K562 (cell line): ENCODE measurements around the gene PTPRG. TPM values are rescaled to one million over a fixed set of nuclear protein-coding genes. Genes with fewer than 3 reads are reported as not detected.
A peak's percentile ranks its signal among the peaks of the same experiment; 100 is the strongest.

Experiments
- ATAC-seq: fragments of 200-7000 bp; cut with Tn5 transposase; 3 replicates; pipeline ENCODE4 v1.9.1; 2020; ENCODE audit warnings: moderate library complexity
- BruUV-seq: library from RNA; stranded (reverse); fragments of 400-500 nt; replicated peaks from 2 replicates; lab custom pipeline; 2021; lab: Mats Ljungman, UMichigan
- CTCF ChIA-PET: fragments of 300-600 bp; formaldehyde crosslinking; extraction: SDS; loops from one replicate; lab custom pipeline; 2021; ENCODE audit warnings: low intra/inter-chr PET ratio; lab: Yijun Ruan, JAX
- POLR2A ChIA-PET: fragments of 300-600, 350-650 bp; sonication (Branson Sonifier 250); formaldehyde crosslinking; extraction: SDS; loops from one replicate; lab custom pipeline; 2021; ENCODE audit warnings: antibody characterized with exemption, inconsistent platforms; lab: Yijun Ruan, JAX
- DNase-seq, 4 experiments: peaks; one replicate each; pipeline versions ENCODE4 v3.0.0 to v3.0.0-alpha.2; 2011 to 2018; ENCODE audit warnings: low spot score in 3 of 4, mixed read lengths in 3 of 4; ENCODE audit errors: extremely low read depth in 1 of 4
- FAIRE-seq: peaks from 2 replicates; lab custom pipeline; 2011; peaks lifted over from hg19 to GRCh38; lab: Jason Lieb, UNC
- H2AFZ ChIP-seq: 2 replicates; pipeline ENCODE4 v1.6.0; 2011; ENCODE audit warnings: low read depth, low read length, control low read depth, inconsistent platforms
- H3K27ac ChIP-seq: fragments of 200-600 bp; 3 replicates; pipeline ENCODE4 v1.8.0; 2011; ENCODE audit warnings: low read depth, mild to moderate bottlenecking, control low read depth, inconsistent platforms, low read length, moderate library complexity, mixed read lengths; ENCODE audit errors: extremely low read depth
- H3K27me3 ChIP-seq, 2 experiments: fragments of 300-600 bp in 1 of 2; 2 replicates in 1 of 2; 3 replicates in 1 of 2; pipeline versions ENCODE4 v1.6.0 to v1.8.0; 2011; ENCODE audit warnings: inconsistent platforms in 2 of 2, low read length in 2 of 2, mild to moderate bottlenecking in 1 of 2, mixed read lengths in 1 of 2, moderate library complexity in 1 of 2; ENCODE audit not compliant: control insufficient read depth in 2 of 2, insufficient read depth in 2 of 2
- H3K36me3 ChIP-seq: fragments of 300-600 bp; 3 replicates; pipeline ENCODE4 v1.8.0; 2011; ENCODE audit warnings: mild to moderate bottlenecking, low read length, inconsistent platforms; ENCODE audit not compliant: control insufficient read depth, insufficient read depth
- H3K4me1 ChIP-seq, 2 experiments: fragments of 200-600 bp in 1 of 2; replicated peaks in 1 of 2; 2 replicates in 1 of 2; 3 replicates in 1 of 2; pipeline versions ENCODE4 v1.5.1 to v1.8.0; 2011; ENCODE audit warnings: inconsistent platforms in 2 of 2, low read length in 2 of 2, mild to moderate bottlenecking in 1 of 2, mixed read lengths in 1 of 2, moderate library complexity in 1 of 2; ENCODE audit not compliant: control insufficient read depth in 2 of 2, insufficient read depth in 2 of 2
- H3K4me2 ChIP-seq: 2 replicates; pipeline ENCODE4 v1.6.1; 2011; ENCODE audit warnings: low read length, control low read depth, inconsistent platforms, mixed read lengths; ENCODE audit not compliant: insufficient read depth
- H3K4me3 ChIP-seq: fragments of 200-600 bp; sonication (generic), shearing (Covaris generic); 2 replicates; pipeline ENCODE4 v1.5.1; 2016; ENCODE audit warnings: control low read depth, inconsistent platforms
- H3K79me2 ChIP-seq: fragments of 200-600 bp; 3 replicates; pipeline ENCODE4 v1.8.0; 2011; ENCODE audit warnings: low read length, inconsistent platforms; ENCODE audit not compliant: control insufficient read depth, insufficient read depth
- H3K9ac ChIP-seq, 2 experiments: 2 replicates each; pipeline versions ENCODE4 v1.6.0 to v1.6.1; 2011; ENCODE audit warnings: low read depth in 2 of 2, low read length in 2 of 2, control low read depth in 1 of 2, inconsistent platforms in 1 of 2, mild to moderate bottlenecking in 1 of 2, mixed read lengths in 1 of 2; ENCODE audit not compliant: insufficient read depth in 1 of 2
- H3K9me1 ChIP-seq: one replicate; pipeline ENCODE4 v1.6.0; 2011; ENCODE audit warnings: inconsistent platforms, mild to moderate bottlenecking, low read length, moderate library complexity; ENCODE audit not compliant: control insufficient read depth, insufficient read depth
- H3K9me3 ChIP-seq: replicated peaks from 2 replicates; pipeline ENCODE4 v1.5.1; 2011; ENCODE audit warnings: low read depth, low read length, inconsistent platforms; ENCODE audit not compliant: control insufficient read depth, insufficient read depth
- H4K20me1 ChIP-seq: replicated peaks from 2 replicates; pipeline ENCODE4 v1.6.1; 2011; ENCODE audit warnings: low read length, inconsistent platforms, mixed read lengths; ENCODE audit not compliant: control insufficient read depth, insufficient read depth
- DACH1 ChIP-seq: fragments of 450-650 bp; IDR thresholded peaks from 2 replicates; pipeline ENCODE4 v1.6.1; 2018; ENCODE audit not compliant: partially characterized antibody
- MCM5 ChIP-seq: fragments of 450-650 bp; IDR thresholded peaks from 2 replicates; pipeline ENCODE4 v1.6.1; 2016; ENCODE audit warnings: low read depth
- NCOA4 ChIP-seq: fragments of 450-650 bp; IDR thresholded peaks from 2 replicates; pipeline ENCODE4 v1.6.1; 2018; ENCODE audit warnings: mild to moderate bottlenecking; ENCODE audit not compliant: partially characterized antibody
- TAF1 ChIP-seq: IDR thresholded peaks from 2 replicates; pipeline ENCODE4 v1.6.1; 2011; ENCODE audit warnings: mild to moderate bottlenecking, low read length, moderate library complexity; ENCODE audit not compliant: insufficient read depth, control insufficient read depth, severe bottlenecking; ENCODE audit errors: extremely low read depth
- ZBTB11 ChIP-seq, 3 experiments: fragments of 200-800 bp in 1 of 3; fragments of 250-450 bp in 1 of 3; fragments of 450-650 bp in 1 of 3; sonication (Bioruptor Pico) in 1 of 3; sonication (Bioruptor generic) in 1 of 3; formaldehyde crosslinking in 1 of 3; IDR thresholded peaks; 2 replicates each; pipeline versions ENCODE4 v1.6.1 to v1.8.0; 2016 to 2022; ENCODE audit warnings: mild to moderate bottlenecking in 2 of 3, missing genetic modification characterization in 2 of 3, missing compliant biosample characterization in 1 of 3, moderate library complexity in 1 of 3
- WGBS: fragments of 100-300 bp; shearing (Covaris generic); methylation state at CpG from one replicate; pipeline ENCODE4 v1.1.6; 2016; ENCODE audit warnings: low coverage, mixed read lengths; ENCODE audit not compliant: insufficient coverage; ENCODE audit errors: missing lambda C conversion rate; 5-methylcytosine and 5-hydroxymethylcytosine counted together
- in situ Hi-C: fragments of 300-500 bp; cut with MboI; formaldehyde crosslinking; loops from 4 replicates; pipeline ENCODE4 v1.15.0; 2018; ENCODE audit warnings: inconsistent platforms, mixed read lengths
- intact Hi-C: fragments of 100-400 bp; cut with micrococcal nuclease; formaldehyde crosslinking; loops from 2 replicates; pipeline ENCODE4 v1.14.2; 2022
- polyA plus RNA-seq, 8 experiments: library from polyadenylated mRNA; depleted of rRNA in 4 of 8; stranded (reverse) in 5 of 8; unstranded in 3 of 8; fragments of >200 nt; fragmentation: Nextera tagmentation in 2 of 8; fragmentation: Illumina TruSeq in 1 of 8; extraction: Ambion mirVana in 2 of 8; extraction: Trizol in 1 of 8; gene quantifications; 2 replicates each; pipeline versions ENCODE4 v1.2.1 to v1.2.3, GENCODE V29; 2011 to 2014; ENCODE audit warnings: inconsistent platforms in 1 of 8, missing spikeins in 1 of 8
- total RNA-seq, 7 experiments: library from RNA; depleted of rRNA in 6 of 7; stranded (reverse); fragments of >200 nt in 6 of 7; fragmentation: Illumina TruSeq in 2 of 7; extraction: Trizol in 2 of 7; gene quantifications; 2 replicates each; pipeline versions ENCODE4 v1.2.1 to v1.2.3, GENCODE V29; 2011 to 2021; ENCODE audit warnings: low replicate concordance in 1 of 7

PTPRG gene
- total and polyA plus RNA-seq, 9 of the 15 experiments (the other 6 are each of a cell fraction or from before 2014, with no cell fraction given) = 0.16 TPM; not detected in 8

GRCh38 chr3:61627768-61628185 is 66.4 kb downstream of the PTPRG start:
- TF ChIP-seq DACH1 (no peak), TAF1 (no peak), NCOA4 (no peak), ZBTB11 (CRISPR knock-in tag; IDR thresholded peaks at IDR 0.05) (peak in 1 of 3 experiments; percentile 50; a peak in 1 of 6 replicates), MCM5 (no peak)
- TF ChIP-seq, all 486 proteins: peak for 1
- FAIRE-seq = no peak
- Histone ChIP-seq H3K9ac (no peak overlapping the region), H3K27ac (no peak overlapping the region), H3K9me1 (no peaks in the 10 kb centered on the region), H3K4me3 (no peak overlapping the region), H3K79me2 (no peaks in the 10 kb centered on the region), H3K9me3 (no peaks in the 10 kb centered on the region), H2AFZ (no peak overlapping the region), H4K20me1 (no peaks in the 10 kb centered on the region), H3K27me3 (no peaks in the 10 kb centered on the region), H3K36me3 (no peaks in the 10 kb centered on the region), H3K4me1 (no peaks in the 10 kb centered on the region), H3K4me2 (no peak overlapping the region)
- CTCF ChIA-PET = no interaction called here
- intact Hi-C loops = no loop called here
- in situ Hi-C loops = no loop called here
- DNase-seq = no peak
- POLR2A ChIA-PET = interaction anchor here (0.9 kb wide), 1 partner anchor 22 kb away, joined by 3 read pairs; no protein-coding TSS in a partner anchor
- no peak for ATAC-seq
- 0% methylated on average over 2 of the region's 2 CpGs for WGBS
- BruUV-seq = no TSS peak
